Panc1 (cell line): ENCODE data around the gene NOL3.

Source experiments
- POLR2AphosphoS5 ChIP-seq: IDR thresholded peaks from 2 replicates; pipeline ENCODE4 v1.6.1; 2012; ENCODE audit warnings: mild to moderate bottlenecking, low read depth, low read length, moderate library complexity
- SIN3A ChIP-seq: IDR thresholded peaks from 2 replicates; pipeline ENCODE4 v1.6.1; 2012; ENCODE audit warnings: low read depth, mild to moderate bottlenecking, low read length, moderate library complexity, borderline replicate concordance; ENCODE audit not compliant: insufficient read depth
- TF ChIP-seq, protein P1 (sequence below): fragments of 450-650 bp; IDR thresholded peaks from 2 replicates; pipeline ENCODE4 v1.5.1; 2017; ENCODE audit warnings: mild to moderate bottlenecking

DNA sequence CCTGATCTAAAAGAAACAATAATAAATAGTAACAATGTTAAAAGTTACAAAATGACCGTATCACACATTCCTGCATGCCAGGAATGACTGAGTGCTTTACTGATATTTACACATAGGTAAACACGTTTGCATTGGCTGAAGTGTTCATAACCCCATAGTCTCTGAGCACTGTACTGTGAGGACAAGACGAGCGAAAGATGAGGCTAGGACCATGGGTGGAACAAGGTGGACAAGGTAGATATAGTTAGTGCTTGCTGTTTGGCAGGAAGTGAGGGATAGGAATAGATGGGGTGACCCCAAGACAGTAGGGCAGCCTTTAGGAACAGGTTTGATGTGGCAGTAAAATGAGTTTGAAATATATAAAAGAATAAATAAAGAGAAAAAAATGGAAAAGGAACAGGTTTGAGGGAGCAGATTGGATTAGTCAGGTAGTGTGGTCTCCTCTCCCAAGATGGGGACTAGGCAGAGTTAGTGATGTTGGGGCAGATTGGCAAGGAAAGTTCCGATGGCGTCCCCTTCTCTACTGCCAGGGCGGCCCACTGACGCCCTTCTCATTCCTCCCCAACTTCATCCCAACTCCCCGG is 21.2 kb downstream of the NOL3 start:
- TF ChIP-seq POLR2AphosphoS5, result no peak
- TF ChIP-seq, protein P1, sequence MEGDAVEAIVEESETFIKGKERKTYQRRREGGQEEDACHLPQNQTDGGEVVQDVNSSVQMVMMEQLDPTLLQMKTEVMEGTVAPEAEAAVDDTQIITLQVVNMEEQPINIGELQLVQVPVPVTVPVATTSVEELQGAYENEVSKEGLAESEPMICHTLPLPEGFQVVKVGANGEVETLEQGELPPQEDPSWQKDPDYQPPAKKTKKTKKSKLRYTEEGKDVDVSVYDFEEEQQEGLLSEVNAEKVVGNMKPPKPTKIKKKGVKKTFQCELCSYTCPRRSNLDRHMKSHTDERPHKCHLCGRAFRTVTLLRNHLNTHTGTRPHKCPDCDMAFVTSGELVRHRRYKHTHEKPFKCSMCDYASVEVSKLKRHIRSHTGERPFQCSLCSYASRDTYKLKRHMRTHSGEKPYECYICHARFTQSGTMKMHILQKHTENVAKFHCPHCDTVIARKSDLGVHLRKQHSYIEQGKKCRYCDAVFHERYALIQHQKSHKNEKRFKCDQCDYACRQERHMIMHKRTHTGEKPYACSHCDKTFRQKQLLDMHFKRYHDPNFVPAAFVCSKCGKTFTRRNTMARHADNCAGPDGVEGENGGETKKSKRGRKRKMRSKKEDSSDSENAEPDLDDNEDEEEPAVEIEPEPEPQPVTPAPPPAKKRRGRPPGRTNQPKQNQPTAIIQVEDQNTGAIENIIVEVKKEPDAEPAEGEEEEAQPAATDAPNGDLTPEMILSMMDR, result no peak
- TF ChIP-seq SIN3A, result no peak
